Epithelial cell of proximal tubule (primary cell): ENCODE measurements around the gene DUSP22. TPM values are rescaled to one million over a fixed set of nuclear protein-coding genes. Genes with fewer than 3 reads are reported as not detected.

ENCODE experiments used
- DNase-seq: peaks from one replicate; pipeline ENCODE4 v3.0.0-alpha.2; 2011; ENCODE audit warnings: low read depth
- H3K4me3 ChIP-seq: 2 replicates; pipeline ENCODE4 v1.5.1; 2011; ENCODE audit warnings: low read depth, mild to moderate bottlenecking, low read length
- total RNA-seq: library from RNA; depleted of rRNA; stranded (reverse); fragments of >200 nt; gene quantifications from 2 replicates; pipeline ENCODE4 v1.2.3, GENCODE V29; 2015
- TF ChIP-seq, protein P1 (sequence below): conservative IDR thresholded peaks from 2 replicates; pipeline ENCODE4 v1.5.1; 2012; ENCODE audit warnings: low read depth, mild to moderate bottlenecking, low read length

DUSP22 gene
- total RNA-seq, 1 donor from 2014 or later, result 25.3 TPM

DNA sequence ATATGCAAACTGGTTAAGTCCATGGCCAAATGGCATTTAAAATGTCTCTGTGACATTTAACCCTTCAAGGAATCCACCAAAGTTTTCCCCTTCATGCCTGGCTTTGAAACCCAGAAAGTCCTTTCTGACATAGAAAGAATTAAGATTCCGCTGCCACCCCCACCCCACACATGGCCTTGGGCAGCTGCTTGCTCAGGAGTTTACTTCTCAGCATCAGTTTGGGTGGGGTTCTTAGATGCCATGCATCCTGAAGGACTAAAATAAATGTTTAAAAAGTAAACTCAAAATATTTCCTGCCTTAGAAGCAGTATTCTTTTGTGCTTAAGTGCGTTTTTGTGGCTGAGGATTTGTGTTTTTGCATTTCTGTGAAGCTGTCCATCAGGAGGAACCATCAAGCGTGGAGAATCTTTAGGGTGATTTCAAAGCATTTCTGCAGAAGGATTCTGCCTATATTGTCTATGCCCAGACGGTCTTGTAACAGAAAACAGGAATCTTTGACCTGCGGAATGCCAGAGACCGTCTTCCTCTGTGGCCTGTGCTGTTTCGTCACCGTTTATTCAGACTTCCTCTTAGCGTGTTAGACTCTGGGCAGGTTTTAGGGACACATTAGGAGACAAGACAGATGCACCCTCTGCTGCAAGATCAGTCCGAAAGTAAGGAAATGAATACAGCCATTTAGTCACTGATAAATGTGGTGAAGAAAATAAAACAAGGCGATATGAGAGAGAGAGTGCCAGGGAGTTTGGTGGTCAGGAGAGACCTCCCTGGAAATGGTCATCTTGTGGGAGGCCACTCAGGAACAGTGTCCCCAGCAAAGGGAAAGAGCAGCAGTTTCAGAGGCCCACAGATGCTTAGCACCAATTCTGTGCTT lies 6.2 kb downstream of the DUSP22 start:
- TF ChIP-seq, protein P1, sequence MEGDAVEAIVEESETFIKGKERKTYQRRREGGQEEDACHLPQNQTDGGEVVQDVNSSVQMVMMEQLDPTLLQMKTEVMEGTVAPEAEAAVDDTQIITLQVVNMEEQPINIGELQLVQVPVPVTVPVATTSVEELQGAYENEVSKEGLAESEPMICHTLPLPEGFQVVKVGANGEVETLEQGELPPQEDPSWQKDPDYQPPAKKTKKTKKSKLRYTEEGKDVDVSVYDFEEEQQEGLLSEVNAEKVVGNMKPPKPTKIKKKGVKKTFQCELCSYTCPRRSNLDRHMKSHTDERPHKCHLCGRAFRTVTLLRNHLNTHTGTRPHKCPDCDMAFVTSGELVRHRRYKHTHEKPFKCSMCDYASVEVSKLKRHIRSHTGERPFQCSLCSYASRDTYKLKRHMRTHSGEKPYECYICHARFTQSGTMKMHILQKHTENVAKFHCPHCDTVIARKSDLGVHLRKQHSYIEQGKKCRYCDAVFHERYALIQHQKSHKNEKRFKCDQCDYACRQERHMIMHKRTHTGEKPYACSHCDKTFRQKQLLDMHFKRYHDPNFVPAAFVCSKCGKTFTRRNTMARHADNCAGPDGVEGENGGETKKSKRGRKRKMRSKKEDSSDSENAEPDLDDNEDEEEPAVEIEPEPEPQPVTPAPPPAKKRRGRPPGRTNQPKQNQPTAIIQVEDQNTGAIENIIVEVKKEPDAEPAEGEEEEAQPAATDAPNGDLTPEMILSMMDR, result no peak
- no peak overlapping the region for H3K4me3 ChIP-seq
- DNase-seq, result no peak

DNA sequence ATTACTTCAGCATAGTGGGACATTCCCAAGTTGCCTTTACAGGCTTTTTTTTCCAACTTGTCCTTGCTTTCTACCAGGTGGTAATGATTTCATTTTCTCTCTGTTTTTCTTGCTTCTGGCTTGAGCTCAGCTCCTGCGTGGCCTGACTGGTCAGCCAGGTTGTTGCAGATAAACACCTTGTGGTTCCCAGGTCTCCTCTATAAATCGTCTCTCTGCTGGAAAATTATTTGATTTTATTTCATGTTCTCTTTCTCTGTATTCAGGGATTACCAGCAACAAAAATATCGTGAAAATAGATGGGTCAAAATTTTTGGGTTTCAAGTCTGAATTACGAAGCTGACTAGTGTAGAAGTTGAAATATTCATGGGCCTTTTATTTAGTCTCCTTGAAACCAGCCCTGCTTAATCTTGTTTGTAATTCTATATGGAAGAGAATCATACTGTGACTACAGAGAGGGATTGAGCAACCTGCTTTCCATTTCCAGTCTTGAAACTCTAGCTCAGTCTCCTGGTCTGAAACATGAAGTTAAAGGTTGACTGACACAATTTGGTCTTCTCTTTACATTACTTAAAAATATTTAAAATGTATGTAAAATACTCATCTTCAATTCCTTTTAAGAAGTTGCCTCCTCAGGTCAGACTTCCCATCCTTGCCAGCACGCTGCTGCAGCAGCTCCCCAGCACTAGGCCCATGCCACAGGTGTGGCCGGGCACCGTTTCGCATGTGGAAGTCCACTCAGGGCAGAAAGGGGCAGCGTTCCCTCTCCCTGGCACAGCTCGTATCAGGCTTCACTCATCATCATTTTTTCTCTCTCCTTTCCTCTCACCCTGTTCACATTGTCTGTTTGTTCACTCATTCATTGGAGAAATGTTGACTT lies 7.1 kb downstream of the DUSP22 start:
- TF ChIP-seq, protein P1, result no peak
- no peak for DNase-seq
- H3K4me3 ChIP-seq, result no peak overlapping the region

DNA sequence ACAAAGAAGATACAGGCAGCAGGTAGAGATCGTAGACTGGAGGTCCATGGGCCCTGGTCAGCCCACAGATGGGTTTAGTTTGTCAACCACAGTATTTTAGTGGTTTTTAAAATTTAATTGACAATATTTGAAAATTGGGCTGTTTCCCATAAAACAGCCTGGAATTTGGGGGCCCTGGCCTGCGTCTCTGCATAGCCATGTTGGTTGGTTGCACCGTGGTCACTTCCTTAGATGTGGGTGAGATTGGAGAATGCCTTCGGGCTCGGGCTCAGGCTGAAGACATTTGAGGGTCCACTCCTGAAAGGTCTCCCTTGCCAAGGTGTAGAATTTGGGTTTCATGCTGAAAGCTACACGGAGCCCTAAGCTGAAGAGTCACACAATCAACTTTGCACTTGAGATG lies 7.7 kb downstream of the DUSP22 start:
- no peak for DNase-seq
- no peak overlapping the region for H3K4me3 ChIP-seq
- TF ChIP-seq, protein P1, result no peak

DNA sequence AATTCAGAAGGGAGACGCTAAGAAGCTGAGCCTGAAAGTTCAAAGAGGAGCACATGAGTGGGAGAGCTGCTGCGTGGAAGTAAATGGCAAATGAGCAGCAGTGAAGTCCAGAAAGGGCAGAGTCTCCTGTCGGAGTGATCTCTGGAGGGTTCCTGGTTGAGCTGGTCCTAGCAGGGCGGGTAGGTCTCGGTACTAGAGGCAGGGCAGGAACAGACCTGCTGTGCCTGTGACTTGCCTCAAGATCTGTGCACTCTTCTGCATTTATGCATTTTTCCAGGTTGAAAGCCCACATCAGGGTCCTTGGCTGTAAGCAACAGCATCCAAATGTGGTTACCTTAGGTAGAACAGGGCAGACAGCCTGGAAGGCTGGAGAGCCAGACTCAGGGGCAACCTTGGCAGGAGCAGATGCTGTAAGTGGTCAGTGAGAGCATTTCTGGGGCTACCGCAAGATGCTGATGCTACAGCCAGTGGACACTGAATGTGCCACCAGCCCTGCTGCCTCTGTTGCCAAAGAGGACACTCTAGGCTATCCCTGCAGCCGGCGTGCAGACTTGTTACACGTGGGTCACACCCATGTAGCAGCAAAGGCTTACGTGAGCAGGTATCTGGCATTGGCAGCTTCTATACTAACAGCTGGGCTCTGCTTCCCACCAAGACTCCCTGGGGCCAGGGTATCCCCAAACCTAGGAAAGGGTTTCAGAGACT lies 8.4 kb downstream of the DUSP22 start:
- no peak overlapping the region for H3K4me3 ChIP-seq
- no peak for DNase-seq
- TF ChIP-seq, protein P1, result no peak

DNA sequence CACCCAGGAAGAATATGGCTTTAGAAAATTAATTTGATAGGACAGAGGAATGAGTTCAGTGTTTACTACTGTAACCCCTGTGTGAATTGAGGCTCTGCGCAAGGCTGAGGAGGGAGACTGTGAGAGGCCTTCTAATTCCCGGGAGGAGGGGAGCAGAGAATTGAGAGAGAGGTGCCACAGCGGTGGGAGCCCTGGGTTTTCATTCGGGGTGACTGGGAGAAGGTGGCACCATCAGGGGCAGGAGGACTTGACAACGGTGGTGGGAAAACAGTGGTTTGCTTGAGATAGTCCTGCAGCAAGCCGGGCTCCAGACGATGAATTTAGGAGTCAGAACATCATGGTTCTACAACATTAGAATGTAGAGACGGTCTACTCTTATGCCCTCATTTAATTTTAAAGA lies 9.2 kb downstream of the DUSP22 start:
- TF ChIP-seq, protein P1, result no peak
- no peak for DNase-seq
- no peak overlapping the region for H3K4me3 ChIP-seq

DNA sequence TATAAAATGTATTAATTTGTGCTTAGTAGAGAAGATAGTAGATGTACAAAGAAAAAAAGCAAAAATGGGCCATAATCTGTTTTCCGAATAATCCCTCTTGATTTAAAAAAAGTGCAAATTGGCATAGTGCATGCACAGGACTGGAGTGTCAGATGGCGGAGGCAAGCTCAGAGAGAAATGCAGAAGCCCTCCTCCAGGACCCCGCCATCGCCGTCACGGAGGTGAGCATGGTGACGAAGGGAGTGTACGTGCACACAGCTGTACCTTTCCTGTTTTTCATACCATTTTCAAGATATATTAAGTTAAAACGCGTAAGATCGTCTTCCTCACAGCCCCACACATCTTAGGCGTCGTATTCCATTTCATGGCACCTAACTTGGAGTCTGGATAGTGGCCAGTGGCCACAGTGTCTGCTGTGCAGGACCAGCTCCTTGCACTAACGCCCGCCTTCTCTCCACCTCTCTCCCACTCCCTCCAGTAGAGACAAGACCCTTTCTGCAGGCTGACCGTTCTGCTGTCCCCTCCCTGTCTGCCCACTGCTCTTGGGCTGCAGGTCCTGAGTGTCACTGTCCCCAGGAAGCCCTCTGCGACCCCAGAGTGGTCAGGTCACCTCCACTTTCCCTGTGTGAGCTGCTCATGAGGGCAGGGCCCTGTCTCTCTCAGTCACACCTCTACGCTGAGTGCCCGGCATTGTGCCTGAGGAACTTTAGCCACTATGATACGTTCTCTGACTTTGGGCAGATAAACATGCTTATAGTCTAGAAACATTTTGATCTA lies 9.8 kb downstream of the DUSP22 start:
- DNase-seq, result no peak
- TF ChIP-seq, protein P1, result no peak

More for the DNA sequence above, 9.8 kb downstream of the DUSP22 start:
- H3K4me3 ChIP-seq, result no peak overlapping the region
